ENCODE data around the gene TMEM50B.
"Not testable (repeated sequence)": the region's sequence is repeated elsewhere in the genome, so short reads cannot be mapped to it uniquely, and the experiment has no call there.

The TMEM50B gene

DNA sequence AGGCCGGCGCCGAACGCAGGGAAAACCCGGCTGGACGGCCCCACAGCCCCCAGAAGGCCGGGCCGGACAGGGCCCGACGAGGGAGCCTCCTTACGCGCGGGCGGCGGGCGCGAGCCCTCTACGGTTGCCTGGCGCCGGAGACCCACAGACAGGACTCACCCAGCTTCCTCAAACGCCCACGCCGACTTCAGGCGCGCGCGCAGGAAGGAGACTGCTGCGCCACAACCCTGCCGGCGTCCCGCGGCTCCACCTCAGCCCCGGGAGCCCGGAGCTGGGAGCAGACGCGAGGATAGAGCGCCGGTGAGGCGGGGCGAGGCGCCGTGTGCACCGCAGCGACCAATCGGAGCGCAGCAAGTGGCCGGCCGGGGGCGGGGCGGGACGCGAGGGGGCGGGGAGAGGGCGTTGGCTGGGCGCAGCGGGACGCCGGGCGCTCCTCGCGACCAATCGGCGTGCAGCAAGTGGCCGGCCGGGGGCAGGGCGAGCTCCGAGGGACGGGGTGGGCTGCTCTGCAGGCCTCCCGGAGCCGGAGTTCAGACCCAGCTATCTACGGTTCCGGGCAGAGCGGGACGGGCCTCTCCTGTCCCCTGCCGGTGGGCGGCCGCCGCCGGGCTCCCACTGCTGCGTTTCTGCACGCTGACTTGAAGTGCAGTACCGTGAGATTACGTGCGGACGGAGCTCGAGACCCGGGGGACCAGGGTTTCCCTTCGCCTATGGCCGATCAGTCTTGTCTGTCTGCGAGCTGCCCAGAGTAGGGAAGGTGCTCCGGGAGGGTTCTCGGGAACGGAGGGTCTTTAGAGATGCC is at the start of gene TMEM50B:
Gene TMEM50B (minus strand): TSS at position 296 of the 802 bp plus-strand sequence. CDS start 11,089 bp downstream, outside the sequence.
- peak; percentile 96 for DNase-seq

DNA sequence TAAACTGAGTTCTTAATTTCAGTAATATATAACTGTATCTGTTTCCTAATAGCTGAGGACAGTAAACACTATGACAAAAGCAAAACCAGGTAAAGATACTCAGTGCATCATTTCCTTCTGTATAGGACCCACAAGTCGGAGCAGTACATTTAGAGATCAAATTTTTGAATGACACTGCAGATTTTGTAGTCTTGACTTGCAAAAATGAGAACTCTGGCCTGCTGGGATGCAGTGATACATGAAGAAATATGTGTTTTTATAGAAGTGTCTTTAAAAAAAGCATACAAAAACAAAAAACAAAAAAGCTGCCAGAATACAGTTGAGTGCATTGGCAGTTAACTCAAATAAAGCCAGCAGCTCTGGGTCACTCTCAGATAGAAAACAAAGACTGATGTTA is 43.2 kb upstream of the TMEM50B start:
- no peak for DNase-seq

DNA sequence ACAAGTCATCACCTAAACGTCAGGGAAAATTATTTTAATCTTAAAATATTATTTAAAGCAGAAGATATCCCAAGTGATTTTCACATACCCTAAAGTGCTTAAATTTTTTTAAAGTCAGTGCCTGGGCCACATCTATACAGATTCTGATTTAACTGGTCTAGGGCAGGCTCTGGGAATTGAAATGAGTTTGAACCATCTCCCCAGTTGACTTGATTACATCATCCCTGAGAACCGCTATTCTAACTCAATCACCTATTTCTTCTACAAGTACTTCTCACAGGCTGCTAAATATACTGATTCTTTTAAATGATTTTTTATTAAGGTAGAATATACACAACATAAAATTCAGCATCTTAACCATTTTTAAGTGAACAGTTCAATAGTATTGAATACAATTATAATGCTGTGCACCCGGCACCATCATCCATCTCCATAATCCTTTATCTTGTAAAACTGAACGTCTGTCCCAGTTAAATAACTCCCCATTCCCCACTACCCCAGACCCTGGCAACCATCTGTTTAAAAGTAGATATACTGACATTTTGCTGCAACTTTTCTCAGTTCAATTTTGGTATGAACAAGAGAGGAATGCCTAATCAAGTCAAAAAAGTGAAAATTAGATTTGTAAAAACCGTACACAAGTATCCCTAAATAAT is 42.7 kb upstream of the TMEM50B start:
- no peak for DNase-seq

DNA sequence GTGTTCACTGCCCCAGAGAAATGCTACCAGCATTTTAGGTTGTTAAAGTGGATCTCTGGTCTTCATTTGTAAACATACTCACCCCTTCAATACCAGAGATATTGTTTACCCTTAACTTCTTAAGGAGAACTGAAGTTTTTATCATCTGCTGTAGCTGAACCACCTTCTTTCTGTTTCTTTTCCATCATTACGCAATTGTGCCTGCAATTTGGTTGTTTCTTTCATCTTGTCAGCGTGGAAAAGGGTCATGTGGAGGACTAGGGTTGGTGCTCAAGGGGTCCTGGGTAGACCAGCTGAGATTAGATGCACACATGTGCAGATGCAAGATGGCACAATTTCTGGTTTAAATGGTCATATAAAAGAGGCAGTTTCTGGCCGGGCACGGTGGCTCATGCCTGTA is 39.1 kb upstream of the TMEM50B start:
- DNase-seq = no peak

DNA sequence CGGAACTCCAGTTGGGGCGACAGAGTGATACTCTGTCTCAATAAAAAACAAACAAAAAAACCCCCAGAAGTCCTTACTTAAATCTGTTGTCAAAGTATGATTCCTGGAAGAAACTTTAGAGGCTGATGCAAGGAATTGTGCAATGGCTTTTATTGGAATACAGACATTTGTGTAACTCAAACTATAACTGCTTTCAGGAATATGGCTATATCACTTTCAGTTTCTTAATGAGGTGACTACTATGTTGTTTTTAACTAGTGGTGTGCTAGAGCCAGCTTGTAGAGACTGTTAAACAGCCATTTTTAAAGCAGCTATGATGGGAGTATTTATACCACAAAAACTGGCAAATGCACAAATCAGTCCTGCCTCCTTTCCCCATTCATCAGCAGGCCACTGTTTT is 34.5 kb upstream of the TMEM50B start:
- DNase-seq = no peak

DNA sequence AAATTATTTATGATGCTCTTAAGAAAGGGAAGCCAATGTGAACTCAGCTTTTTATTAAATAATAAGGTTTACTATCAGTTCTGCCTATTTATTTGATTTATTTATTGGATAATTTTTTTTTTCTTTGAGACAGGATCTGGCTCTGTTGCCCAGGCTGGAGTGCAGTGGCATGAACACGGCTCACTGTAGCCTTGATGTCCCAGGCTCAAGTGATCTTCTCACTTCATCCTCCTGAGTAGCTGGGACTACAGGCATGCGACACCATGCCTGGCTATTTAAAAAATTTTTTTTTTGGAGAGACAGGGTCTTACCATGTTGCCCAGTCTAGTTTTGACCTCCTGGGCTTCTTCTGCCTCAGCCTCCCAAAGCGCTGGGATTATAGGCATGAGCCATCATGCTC is 32.7 kb upstream of the TMEM50B start:
- no peak for DNase-seq

DNA sequence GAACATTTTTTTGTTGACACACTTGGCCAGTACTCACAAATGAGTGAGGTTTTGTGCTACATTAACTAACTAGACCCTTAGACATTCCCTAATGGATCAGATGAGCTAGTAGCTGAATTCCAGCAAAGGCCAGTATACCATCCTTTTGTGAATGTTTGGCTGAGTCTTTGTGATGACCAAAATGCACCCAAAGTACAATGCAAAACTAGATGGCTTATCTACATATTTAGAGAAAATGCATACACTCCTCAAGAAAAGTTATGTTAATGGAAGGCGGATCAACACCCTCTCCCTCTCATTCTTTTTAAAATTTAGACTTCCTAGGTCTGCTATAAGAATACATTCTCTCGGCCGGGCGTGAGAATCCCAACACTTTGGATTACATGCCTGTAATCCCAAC is 31.9 kb upstream of the TMEM50B start:
- no peak for DNase-seq

DNA sequence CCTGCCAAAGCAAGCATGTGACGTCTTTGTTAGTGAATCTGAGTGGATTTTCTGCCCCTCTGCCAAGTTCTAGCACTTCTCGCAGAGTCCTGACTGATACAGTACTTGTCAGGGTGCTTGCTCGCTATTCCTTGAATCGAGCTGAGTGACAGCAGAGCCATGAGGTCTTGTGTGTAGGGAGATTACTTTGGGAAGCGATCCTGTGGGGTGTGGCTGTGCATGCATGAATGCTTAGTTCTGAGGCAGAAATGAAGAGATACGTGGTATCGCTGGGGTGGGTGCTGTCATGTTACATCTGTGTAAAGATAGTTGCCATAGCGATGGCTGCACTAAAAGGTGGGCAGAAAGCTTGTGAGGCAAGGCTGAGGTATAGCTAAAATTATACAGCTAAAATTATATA is 31.1 kb upstream of the TMEM50B start:
- no peak for DNase-seq

DNA sequence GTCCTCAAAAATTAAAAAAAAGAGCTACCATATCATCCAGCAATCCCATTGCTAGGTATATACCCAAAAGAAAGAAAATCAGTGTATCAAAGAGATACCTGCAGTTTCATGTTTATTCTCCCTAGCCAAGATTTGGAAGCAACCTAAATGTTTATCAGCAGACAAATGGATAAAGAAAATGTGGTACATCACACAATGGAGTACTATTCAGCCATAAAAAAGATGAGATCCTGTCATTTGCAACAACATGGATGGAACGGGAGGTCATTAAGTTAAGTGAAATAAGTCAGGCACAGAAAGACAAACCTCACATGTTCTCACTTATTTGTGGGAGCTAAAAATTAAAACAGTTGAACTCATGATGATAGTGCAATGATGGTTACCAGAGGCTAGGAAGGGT is 27.2 kb upstream of the TMEM50B start:
- DNase-seq = not testable (repeated sequence)

DNA sequence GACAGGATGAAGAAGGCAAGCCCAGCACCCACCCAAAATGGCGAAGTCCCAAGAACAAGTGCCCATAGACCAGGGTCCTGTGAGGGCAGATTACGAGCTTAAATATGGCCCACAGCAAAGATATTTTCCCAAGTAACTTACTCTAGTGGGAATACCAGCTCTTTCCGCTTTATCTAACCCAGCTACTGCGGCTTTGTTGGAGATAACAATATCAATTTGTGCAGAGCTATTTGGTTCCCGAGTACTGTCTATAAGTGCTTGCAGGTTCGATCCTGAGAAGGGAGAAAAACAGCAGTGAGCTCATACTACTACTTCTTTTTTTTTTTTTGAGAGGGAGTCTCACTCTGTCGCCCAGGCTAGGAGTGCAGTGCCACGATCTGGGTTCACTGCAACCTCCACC is 26.1 kb upstream of the TMEM50B start:
- DNase-seq = no peak

DNA sequence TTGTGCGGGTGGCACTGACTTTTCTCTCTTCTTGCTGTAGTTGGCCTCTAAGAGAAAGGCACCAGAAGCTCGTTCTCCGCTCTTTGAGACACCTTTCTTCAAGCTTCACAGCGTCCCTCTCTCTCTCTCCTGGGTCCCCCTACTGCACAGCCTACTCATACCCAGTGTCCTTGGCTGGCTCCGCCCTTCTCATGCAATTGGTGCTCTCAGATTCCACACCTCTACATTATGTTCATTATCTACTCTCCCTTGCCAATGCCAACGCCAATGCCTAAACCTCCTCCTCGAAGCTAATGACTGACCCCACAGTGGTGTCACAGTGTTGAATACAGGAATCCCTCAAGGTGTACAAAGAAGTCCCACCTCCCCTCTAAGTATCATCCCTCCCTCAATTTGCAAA is 16.6 kb upstream of the TMEM50B start:
- no peak for DNase-seq

DNA sequence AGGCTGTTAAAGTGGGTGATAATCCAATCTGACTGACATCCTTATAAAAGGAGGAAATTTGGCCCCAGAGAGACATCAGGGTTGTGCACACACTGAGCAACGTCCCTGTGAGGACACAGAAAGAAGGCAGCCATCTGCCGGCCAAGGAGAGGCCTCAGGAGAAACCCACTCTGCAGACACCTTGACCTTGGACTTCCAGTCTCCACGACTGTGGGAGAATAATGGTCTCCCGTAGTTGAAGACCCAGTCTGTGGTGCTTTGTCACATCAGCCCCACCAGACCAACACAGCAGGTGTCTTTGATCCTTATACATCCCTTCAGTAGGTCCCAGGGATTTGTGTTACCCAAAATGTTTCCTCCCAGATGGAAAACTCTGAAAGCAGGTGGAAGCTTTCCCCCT is 16.0 kb upstream of the TMEM50B start:
- DNase-seq = no peak

DNA sequence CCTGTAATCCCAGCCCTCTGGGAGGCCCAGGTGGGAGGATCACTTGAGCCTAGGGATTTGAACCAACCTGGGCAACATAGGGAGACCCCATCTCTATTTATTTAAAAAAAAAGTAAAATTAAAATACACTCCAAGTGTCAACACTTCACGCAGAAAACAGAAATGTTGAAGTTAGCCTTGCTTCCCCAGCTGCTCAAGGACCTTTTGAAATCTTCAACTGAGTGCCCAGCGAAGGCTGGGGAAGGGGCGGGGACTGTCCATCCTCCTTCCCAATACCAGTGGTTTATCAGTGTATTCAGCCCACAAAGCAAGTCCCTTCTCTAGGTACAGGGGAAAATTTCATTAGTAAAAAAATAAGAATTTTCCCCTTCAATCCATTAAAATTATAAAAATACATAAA is 14.0 kb upstream of the TMEM50B start:
- no peak for DNase-seq

DNA sequence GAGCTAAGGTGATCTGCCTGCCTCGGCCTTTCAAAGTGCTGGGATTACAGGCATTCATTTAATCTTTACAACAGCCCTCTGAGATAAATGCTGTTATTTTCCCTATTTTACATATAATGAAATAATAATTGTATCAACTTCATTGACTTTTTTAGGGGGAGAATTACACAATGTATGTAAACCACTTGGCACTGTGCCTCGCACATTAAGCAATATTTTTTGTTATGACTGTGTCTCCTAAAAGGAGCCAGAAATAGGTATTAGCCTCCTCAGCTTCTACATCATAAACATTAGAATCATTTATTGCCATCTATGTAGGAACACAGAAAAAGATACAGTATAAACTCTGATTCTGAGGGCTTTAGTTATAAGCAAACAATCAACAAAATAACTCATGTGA is 12.8 kb upstream of the TMEM50B start:
- DNase-seq = no peak

DNA sequence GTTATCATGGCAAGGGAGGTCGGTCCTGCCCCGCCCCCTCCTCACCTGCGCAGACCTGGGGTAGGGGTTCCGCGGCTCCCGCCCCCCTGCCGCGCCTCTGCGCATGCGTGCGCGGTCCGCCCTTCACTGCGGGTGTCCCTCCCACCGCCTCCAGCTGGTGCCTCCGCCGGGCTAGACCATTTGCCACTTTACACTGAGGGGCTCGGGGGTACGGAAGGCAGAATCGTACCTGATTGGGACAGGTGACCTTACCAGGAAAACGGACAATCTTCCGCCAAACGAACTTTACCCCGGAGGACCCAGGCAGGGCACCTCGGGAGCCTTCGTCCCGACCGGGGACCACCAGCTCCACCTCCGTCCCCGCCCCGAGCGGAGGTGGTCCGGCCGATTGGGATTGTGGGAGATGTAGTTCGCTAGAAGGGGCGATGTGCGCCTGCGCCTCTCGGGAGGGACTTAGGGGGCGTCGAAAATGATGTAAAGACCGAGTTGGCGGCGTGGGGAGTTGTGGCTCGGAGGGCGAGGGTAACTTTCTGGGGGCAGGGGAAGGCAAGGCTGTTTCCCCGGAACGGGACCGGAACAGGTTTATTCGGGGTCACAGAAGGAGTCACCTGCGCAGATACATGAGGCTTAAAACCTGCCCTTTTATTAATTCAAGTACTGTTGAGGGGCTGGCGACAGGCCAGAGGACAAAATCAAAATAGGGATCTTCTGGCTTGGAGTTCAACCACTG is 11.8 kb upstream of the TMEM50B start, which contains the start of gene DNAJC28:
Gene DNAJC28 (minus strand): TSS at position 344 of the 730 bp plus-strand sequence. CDS start 2,323 bp downstream, outside the sequence.
- DNase-seq = peak; percentile 81

DNA sequence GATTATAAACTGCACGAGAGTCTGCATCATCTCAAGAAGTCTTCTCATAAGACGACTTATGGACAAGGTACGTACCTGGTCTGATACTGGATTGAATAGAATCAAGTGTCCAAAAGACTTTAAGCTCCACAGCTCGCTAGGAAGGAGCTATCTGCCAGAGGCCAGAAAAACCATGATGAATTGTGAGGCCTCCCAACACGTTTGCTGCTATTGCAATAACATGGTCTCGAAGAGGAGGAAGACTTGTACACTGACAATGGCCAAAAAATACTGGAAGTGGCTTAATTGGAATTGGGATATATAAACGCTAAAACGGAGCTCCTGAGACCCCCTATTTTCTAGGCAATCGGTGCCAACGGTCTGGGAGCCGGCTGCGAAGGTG is 11.2 kb upstream of the TMEM50B start:
- no peak for DNase-seq

DNA sequence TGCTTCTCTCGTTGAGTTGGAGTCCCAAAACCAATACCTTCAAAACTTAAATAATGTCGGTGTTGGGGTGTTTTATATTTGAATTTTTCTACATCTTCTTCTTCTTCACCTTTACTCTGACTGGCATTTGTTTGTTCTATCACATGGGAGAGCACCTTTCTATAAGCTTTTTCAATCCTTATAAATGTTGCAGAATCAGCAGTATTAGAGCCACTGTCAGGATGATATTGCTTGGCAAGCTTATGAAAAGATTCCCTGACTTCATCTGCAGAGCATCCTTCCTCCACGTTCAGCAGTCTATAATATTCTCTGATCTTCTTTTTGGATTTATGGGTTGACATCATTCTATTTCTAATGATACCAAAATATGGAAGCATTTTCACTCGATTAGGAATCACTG is 9.2 kb upstream of the TMEM50B start:
- DNase-seq = no peak

DNA sequence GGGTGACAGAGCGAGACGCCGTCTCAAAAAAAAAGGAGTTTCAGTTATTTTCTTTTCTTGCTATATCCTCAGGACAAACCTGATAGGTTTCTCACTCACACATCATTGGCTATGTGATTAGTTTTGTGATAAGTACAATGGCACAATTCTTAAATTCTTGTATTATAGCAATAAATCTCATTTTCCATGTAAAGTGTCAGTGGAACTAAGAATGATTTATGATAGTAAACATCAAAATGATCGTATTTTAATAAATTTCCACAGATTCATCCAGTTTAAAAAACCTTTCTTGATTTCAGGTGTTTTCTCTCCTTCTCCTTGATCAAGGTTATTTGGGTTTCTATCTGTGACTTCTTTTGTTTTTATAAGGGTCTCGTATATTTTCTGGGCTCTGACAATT is 8.2 kb upstream of the TMEM50B start:
- DNase-seq = no peak

DNA sequence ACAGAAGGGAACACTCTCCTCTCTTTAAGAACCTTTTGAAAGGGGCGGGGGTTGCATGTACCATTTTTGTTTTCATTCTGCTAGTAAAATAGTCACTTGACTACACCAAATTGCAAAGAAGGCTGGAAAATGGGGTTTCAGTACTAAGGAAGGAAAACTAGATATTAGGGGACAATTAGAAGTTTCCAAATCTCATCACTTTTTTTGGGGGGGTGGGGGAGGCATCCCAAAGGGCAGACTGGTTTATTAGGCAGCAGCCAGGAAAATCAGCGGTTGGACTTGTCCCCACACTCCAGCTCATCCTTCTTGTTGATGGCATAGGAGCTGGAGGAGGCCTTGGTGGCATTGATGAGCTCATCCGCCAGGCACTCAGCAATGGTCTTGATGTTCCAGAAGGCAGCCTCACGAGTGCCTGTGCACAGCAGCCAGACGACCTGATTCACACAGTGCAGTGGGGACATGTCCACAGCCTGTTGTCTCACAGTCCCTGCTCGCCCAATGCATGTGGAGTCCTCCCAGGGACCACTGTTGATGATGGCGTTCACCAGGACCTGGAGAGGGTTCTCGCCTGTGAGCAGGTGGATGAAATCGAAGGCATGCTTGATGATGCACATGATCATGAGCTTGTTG is 1.7 kb upstream of the TMEM50B start:
- DNase-seq = no peak

DNA sequence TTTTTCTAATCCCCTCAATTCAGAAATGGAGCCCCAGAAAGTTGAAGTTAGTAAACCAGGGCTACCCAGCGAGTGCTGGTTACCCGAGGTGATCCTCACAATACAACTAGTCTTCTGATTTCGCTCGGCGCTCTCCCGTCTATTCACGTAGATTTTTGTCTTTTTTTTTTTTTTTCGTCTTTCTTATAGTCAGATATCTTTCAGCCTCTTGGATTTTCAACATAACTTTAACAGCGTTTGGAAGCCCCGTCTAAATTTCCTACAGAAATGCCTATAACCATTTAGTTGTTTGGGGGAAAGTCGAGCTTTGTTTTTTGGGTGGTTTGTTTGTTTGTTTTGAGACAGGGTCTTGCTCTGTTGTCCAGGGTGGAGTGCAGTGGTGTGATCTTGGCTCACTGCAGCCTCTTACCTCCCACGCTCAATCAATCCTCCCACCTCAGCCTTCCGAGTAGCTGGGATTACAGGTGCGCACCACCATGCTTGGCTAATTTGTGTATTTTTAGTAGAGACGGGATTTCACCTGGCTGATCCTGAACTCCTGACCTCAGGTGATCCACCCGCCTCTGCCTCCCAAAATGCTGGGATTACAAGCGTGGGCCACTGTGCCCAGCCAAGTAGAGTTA is 818 bp upstream of the TMEM50B start:
- DNase-seq = no peak

DNA sequence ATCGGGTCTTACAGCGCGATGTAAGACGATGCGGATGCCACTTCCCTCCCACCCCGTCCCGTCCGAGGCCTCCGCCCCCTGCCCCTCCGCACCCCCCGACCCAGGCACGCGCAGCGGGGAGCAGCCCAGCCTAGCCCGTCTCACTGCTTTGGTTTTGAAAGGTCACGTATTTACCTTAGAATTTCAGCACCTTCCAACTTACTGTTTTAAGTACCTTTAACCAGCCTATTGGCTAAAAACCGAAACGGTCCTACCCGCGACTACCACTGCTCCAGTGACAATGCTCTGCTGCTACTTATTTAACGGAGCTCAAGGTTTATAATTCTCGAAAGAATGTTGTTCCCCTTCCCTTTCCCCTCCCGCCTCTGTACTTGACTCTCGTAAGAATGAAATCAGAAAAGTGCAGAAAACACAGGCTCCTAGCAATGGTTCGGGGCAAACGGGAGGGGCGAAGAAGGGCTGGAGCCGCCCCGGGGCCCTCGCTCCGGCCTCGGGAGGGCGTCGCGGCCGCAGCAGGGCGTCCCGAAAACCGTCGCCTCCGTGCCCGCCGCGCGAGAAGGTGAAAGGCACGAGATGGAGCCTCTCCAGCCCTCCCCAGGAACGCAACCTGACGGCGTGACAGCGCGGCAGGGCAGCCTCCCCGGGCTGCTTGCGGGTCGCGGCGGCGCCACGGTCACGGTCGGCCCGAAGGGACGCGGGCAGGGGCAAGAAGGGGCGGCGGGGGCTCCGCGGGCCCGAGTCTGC is 667 bp downstream of the TMEM50B start:
- no peak for DNase-seq

DNA sequence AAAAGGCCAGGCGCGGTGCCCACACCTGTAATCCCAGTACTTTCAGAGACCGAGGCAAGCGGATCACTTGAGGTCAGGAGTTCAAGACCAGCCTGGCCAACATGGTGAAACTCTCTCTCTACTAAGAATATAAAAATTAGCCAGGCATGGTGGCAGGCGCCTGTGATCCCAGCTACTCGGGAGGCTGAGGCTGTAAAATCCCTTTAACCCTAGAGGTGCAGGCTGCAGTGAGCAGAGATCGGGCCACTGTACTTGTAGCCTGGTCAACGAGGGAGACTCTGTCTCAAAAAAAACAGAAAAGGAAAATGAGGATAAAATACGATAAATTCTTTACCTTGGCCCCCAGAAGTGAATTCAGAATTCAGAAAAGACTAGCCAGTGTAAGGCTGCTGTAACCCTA is 1.6 kb downstream of the TMEM50B start:
- DNase-seq = no peak
